GM18520 (cell line): ENCODE results near the gene CHSY1.

Experiments used
- ATAC-seq: cut with Tn5 transposase; IDR thresholded peaks from one replicate; pipeline ENCODE4 v1.9.1; 2021; ENCODE audit not compliant: unreplicated experiment

Gene CHSY1

DNA sequence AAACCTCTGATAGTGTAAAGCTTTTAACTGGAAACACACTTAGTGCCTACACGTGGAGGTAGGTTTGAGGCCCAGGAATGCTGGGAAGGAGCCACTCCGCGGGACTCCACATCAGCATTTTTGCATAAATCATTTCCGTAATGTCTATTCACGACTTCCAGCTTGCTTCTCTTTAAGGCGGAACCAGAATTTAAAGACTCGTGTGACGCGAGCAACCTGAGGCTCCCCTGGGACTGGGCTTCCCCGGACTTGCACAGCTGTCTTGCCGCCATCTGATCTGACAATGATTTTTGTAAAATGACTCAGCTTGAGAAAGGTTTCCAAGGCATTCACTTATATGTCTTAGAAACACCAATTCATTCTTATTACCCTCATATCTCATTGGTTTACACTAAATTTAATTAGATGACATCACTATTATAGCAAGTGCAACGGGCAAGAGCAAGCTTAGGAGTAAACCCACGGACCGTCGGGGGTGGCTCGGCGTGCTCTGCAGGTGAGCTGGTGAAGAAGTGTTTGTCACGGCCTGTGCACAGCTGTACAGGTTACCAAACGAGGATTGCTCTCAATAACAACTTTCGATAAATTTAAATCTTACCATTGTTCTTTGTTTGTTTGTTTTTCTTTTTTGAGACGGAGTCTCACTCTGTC is 95.2 kb downstream of the CHSY1 start:
- peak; percentile 75 for ATAC-seq

DNA sequence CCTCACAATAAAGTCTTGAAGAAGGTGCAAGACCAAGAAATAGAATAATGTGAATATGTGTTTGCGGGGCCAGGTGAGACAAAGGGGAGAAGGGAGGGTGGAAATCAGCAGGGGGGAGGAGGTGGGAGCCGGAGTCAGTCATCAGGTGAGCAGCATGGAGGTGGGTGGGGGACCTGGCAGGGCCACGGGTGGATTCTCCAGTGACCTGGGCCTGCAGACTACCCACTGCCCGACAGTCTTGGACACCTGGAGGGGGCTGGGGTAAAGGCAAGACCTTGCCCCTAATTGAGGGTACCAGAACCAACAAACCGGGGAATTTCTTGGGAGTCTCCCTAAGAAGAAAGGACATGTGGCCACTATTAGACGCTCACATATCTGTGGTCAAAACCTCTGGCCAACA is 95.8 kb downstream of the CHSY1 start:
- ATAC-seq, result no peak

DNA sequence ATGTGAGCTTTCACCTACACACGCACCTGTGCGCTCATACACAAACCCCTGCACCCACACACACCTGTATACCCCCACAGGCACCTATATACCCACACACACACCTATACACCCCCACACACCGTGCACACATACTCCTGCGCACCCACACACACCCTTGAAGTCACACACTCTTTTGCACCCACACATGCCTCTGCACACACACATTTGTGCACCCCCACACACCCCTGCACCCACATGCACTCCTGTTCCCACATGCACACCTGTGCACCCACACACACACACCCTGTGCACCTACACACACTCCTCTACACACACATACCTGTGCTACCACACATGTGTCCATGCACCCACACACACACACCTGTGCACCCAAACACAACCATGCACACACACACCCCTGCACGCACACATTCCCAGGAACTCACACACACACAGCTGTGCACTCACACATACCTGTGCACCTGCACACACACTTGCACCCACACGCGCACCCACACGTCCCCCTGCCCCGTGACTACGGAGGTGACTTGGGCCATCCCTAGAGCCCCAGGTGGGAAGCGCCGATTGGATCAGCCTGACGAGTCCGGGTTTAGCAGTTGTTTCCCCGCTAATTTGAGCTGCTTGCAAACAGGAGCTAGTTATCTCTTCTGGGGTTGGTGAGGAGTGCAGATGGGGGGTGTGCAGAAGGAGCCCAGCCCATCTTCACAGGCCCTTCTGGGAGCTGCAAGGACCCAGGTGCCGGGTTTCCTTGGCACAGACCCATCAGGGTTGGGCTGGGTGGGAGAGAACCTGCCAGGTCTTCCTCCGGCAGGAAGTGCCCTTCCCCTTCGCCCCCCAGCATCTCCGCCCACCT is 97.8 kb downstream of the CHSY1 start:
- no peak for ATAC-seq

DNA sequence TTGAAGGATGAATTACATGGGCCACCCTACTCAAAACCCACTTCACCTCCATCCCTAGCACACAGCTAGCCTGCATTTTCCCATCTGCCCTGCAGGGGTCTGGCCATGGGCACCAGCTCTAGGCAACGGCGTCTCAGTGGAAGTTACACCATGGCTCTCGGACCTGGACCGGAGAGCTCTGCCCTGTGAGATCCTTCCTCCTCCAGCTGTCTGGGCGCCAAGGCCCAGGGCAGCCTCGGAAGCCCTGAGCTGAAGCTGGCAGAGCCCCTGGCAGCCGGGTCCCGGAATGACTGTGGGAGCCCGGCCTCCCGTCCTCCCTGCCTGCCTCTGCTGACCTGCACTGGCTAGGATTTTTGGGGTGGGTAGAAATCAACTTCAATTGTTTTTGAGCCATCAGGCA is 98.9 kb downstream of the CHSY1 start:
- ATAC-seq, result no peak

DNA sequence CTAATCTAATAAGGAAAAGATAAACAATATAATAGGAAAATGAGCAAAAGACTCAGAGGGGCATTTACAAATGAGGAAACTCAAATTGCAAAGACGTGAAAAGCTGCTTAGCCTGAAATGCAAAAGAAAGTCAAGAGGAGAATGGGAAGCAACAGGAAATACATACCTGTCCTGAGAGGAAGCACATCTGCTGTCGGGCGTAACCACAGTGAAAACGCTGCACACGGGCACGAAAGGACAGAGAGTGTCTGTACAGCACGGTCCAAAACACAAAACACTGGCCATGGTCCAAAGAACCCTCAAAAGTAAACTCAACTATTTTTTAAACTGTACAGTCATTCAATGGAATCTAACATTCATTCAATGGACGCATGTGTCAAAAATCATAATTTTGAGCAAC is 100.6 kb downstream of the CHSY1 start:
- no peak for ATAC-seq

DNA sequence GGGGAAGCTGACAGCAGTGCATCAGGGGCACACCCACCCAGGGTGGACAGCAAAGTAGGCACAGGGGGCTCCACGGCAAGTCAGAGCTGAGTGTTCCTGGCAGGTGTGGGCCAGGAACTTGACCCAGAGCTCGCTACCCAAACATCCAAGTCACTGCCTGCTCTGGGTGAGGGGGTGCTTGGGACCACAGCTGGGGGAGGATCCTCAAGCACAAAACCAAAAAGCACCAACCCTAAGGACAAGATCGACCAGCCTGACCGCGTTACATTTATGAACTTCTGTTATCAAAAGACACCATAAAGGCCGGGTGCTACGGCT is 101.2 kb downstream of the CHSY1 start:
- no peak for ATAC-seq

DNA sequence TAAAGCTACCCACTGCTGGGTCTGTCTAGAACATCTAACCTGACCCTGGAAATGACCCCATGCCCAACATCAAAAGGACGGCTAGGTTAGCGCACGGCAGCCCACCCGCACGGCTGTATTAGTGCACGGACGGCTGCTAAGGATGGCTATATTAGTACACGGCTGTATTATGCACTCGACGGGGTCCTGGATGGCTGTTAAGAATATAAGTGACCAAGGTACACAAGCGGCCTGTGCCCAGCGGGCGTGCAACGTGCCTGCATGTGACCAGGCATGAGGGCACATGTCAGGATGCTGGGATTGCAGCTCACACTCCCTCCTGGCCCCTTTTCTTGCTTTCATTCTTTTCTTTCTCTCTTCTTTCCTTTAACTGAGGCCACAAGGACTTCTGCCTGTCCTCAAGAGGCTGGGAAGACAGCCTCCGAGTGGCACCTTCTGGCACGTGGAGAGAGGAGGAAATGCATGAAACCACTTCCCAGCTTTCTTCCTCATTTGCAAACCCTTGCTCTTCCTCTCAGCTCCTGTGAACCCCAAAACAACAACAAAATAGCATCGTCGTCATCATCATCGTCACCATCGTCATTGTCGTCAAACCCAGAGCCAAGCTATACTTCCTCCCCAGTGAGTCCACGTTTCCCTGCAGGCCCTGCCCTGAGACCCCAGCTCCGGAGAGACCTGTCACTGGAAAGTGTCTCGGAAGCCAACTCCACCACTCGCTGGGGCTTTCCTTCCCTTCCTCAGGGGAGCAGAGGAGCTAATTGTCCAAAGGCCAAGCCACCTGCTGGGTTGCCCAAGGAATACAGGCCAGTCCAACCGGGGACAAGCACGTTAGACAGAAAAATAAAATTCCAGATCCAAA is 101.8 kb downstream of the CHSY1 start:
- no peak for ATAC-seq

DNA sequence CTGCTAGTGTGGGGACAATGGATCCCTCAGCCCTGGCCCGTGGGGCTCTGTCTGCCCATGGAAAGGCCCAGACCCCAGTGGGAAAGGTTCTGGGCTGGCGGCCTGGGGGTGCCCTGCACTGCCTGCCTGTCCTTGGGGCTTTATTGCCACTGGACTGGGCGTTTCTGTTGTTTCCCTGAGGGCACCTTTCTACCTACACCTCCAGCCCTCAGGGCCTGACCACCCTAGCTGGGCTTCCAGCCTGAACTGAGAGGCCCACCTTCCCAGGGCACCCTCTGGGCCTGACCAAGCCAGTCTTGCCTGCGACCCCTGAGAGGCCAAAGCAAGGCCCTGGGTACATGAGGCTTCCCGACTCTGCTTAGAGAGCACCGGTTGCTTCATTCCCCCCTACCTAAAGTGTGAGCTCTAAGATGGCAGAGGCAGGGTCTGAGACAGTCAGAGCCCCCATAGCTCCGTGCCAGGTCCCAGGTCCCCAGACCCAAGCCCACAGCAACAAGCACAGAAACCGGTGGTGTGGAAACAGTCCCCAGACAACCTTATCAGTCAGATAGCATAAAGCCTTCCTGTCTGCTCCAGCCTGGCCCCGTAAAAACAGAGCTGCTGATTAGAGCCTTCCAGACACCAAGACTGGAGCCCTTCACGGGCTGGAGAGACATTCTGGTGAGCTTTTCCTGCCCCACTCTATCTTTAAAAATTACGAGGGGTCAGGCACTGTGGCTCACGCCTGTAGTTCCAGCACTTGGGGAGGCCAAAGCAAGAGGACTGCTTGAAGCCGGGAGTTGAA is 102.8 kb downstream of the CHSY1 start:
- no peak for ATAC-seq

DNA sequence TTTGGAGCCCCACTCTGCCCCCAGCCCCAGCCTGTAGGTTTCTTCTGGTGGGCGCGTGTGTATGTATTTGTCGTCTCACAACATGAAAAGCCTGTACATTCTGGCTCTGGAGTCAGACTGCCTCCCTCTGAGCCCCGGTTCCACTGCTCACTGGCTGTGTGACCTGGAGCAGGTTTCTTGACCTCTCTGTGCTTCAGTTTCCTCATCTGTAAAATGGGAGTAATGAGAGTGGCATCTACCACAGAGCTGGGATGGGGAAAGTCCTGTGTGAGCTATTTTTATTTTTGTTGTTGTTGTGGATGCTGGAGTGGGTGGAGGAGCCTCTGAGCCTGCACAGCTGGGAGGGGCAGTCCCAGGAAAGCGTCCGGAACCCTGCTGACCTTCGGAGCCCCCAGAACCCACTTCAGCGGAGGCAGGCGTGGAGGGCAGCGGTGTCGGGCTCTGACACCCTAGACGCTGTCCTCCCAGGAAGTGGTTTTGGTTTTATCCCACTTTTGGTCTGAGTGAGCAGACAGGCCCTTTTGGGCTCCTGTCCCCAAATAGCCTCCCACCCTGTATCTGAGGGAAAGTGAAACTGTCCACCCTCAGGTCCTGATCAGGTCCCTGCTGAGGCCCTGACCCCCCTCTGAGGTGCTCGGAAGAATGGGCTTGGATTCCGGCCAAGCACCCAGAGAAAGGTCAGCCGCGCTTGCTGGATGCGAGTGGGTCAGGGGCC is 103.5 kb downstream of the CHSY1 start:
- ATAC-seq, result no peak

DNA sequence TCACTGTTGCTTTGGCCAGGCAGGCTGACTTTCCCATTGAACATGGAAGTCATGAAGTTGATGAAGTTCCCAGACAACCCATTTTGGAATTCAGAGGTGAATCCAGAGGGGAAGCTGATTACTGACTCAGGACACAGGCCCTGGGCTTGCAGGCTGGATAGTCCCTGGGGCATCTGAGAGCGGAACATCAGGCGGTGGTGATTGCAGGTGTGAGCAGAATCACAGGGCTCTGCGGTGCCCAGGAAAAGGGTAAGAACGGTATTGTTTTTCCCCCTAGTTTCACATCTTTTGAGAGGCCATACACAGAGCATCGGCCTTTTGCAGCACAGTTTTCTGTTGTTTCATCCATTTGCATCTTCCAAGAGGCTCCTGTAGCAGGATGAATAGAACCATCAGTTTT is 104.7 kb downstream of the CHSY1 start:
- ATAC-seq, result no peak

DNA sequence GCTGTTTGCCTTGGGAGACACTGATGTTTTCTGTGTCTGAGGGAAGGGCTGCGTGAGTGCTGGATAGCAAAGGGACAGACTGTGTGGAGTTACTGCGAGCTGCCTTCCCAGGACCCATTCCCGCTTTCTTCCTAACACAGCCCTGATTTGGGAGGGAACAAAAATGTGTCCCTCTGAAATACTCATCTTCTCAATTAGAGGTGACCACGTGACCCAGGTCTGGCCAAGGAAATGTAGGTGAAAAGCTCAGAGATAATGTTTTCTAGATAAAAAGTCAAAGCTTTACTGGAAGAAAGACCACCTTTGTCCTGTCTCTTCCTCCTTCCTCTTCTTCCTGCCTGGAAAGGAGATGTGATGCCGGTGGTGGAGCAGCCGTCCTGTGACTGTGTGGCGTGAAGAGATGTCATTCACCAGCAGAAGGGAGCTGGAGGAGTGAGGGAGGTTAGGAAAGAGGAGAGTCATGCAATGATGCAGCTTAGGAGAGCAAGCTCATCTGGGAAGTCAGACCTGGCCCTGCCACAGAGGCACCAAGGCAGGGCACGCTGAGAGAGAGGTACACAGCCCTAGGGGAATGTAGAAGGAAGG is 105.6 kb downstream of the CHSY1 start:
- no peak for ATAC-seq

DNA sequence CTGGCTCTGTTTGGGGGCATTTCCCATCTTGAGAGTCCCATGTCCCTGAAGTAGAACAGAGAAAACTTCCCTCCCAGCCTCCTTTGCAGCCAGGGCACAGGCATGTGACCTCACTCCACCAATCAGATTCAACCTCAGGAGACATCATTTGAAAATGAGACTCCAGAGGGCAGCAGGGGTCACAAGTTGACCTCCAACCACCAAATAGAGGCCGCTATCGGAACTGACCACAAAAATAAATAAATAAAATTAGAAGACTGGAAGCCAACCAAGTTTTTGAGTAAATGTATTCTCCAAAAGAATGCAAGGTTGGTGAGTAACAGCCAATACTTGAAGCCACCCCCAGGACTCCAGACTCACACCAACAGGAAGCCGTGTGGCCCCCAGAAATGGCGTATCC is 106.5 kb downstream of the CHSY1 start:
- ATAC-seq, result no peak

DNA sequence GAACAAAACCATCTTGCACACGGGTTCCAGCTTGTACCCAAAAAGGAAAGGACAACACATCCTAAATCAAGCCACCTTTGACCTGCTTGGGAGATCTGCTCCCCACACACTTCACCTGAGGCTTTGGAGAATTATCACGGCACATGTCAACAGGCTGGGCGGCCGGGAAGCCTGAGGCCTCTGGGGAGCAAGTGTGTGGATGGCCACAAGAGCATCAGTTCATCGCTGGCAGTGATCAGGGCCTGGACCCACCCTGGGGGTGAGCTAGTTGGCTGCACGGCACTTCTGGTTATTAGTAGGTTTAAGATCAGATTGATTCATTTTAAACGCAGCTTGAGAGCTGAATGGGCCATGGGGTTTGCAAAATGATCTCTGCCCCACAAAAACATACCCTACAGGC is 108.5 kb downstream of the CHSY1 start:
- no peak for ATAC-seq

DNA sequence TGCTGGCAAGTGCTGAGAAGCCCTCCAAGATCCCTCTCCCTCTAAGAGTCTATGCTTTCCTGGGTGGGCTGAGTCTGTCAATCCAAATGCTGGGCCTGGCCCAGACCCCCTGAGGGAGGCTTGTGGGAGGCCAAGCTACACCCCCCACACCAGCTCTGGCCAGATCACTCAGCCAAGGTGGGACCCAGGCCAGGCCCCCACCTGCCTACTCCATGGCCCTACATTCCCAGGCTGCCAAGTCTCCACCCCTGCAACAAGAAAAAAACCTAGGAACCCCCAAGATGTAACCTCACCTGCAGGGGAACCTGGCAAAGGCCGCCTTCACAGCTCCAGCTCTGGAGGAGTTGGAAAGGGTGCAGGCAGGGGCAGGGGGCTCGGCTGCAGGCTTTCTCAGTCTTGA is 109.1 kb downstream of the CHSY1 start:
- ATAC-seq, result no peak

DNA sequence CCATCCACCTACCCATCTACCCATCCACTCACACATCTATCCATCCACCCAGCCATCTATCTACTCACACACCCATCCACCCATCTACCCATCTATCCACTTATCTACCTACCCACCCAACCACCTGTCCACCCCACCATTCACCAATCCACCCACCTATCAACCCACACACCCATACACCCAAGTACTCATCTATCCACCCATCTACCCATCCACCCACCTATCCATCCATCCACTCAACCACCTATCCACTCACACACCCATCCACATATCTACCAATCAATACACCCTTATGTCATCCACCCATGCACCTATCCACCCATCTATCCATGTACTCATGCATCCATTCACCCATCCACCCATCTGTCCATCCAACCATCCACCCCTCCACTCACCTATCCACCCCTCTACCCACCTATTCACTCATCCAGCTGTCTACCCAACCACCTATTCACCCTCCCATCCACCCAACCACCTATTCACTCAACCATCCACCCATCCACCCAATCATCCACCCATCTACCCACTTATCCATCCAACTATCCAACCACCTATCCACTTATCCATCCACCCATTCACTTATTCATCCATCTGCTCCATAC is 109.8 kb downstream of the CHSY1 start:
- ATAC-seq, result no peak

DNA sequence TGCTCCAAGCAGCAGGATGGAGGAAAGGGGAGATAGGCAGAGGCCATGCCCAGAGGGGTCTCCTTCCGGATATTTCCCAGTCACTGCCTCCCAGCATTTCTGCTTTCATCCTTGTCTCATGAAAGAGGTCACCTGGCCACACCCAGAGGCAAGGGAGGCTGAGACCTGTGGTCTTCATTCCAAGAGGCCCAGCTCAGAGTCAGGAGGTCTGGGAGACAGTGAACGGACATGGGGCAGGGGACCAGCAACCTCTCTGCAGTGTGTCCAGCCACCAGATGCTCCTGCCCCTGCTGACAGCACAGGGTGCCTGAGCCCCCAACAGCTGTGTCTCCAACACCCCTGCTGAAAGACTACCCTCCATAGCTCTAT is 111.2 kb downstream of the CHSY1 start:
- no peak for ATAC-seq

DNA sequence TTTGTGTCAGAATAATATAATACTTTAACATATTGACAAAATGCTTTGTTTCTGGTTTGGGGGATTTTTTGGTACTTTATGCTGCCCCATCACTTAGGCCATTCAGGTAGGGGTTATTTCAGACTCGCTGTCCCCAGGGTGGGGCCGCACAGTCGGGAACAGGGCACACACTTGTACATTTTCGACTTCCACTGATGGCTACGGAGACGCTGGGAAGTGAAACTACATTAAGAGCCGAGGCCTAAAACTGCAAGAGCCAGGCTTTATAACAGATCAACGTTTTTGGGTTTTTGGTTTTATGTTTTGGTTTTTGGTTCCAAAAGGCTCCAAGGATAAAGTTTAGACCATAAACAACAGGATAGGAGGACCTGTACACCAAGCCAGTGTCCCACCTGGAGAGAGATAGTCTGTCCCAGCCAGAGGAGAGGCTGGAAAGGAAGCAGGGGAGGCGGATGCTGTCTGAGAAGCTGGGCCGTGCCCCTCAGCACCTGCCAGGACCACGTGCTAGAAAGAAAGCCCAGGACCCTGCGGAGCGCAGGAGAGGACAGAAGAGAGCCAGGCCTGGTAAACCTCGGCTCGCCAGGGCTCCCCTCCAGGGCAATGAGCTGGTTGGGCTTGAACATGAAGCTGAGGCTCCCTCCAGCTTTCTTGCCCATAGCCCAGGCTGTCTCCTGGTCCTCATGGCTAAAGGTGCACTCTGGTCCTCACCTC is 111.7 kb downstream of the CHSY1 start:
- no peak for ATAC-seq

DNA sequence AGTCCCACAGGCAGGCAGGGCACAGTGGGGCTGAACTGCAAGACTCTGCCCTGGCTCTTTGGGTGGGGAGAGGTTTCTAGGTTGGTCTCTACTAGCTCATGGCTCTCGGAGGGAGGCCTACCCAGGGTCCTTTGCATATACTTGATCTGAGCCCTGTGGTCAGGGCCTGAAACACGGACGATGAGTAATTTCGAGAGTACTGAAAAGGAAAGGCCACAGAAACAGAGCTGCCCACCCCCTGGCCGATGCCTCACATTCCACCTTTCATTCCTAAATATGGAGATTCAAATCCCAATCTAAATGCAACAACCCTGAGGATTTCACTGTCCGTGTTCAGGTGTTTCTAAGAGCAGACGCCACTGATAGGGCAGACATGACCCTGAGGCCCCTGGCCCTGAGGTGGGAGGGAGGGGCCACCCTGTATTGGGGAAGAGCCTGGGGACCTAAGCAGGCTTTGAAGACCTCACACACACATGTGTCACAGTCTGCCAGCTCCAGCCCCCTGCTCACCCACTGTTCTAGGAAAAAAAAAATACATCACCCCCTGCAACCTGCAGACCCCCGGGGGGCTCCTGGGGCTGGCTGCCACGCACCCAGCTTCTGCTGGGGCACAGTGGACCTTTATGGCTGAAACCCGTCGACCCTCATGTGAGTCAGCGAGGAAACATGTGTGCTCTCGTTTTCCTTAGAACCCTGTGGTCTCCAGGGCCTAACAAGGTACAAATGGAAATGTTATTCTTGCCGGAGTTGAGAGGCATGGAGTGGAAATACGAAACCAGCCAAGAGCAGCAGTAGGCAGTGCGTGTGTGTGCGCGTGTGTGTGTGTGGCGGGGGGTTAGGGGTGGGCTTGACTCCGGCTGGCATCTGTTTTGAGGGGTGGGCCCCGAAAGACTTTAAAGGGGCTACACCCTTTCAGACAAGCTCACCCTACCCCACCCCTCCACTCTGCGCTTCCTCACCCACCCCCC is 112.7 kb downstream of the CHSY1 start:
- peak; percentile 36 for ATAC-seq
